CD14-positive monocyte (primary cell): Measurements from ENCODE around the gene SYNE2. TPM values are rescaled to one million over a fixed set of nuclear protein-coding genes. Genes with fewer than 3 reads are reported as not detected.

Experiments
- DNase-seq, 3 donors: peaks; one replicate each; pipeline ENCODE4 v3.0.0-alpha.2; 2011 to 2022
- H2AFZ ChIP-seq: 2 replicates; pipeline ENCODE4 v1.6.0; 2012; ENCODE audit warnings: mild to moderate bottlenecking, low read depth, low read length, inconsistent platforms; ENCODE audit not compliant: insufficient read depth, poor library complexity, severe bottlenecking
- H3K27ac ChIP-seq, 2 donors: 1 replicate in 1 of 2; 2 replicates in 1 of 2; pipeline ENCODE4 v1.5.1; 2012 to 2013; ENCODE audit warnings: low read length in 2 of 2, control low read depth in 1 of 2, inconsistent platforms in 1 of 2, low read depth in 1 of 2, mild to moderate bottlenecking in 1 of 2
- H3K27me3 ChIP-seq, 2 donors: one replicate each; pipeline versions ENCODE4 v1.6.0 to v1.6.1; 2011 to 2013; ENCODE audit warnings: low read length in 2 of 2; ENCODE audit not compliant: control insufficient read depth in 2 of 2, insufficient read depth in 2 of 2
- H3K36me3 ChIP-seq, 2 donors: replicated peaks in 1 of 2; 1 replicate in 1 of 2; 2 replicates in 1 of 2; pipeline versions ENCODE4 v1.5.1 to v1.6.1; 2012 to 2013; ENCODE audit warnings: low read length in 2 of 2, control low read depth in 1 of 2, inconsistent platforms in 1 of 2, mild to moderate bottlenecking in 1 of 2; ENCODE audit not compliant: insufficient read depth in 2 of 2, control insufficient read depth in 1 of 2
- H3K4me1 ChIP-seq, 2 donors: 1 replicate in 1 of 2; 2 replicates in 1 of 2; pipeline versions ENCODE4 v1.5.1 to v1.6.1; 2012 to 2013; ENCODE audit warnings: low read length in 2 of 2, control low read depth in 1 of 2, inconsistent platforms in 1 of 2, mild to moderate bottlenecking in 1 of 2, moderate library complexity in 1 of 2; ENCODE audit not compliant: insufficient read depth in 2 of 2, control insufficient read depth in 1 of 2
- H3K4me2 ChIP-seq: replicated peaks from 2 replicates; pipeline ENCODE3; 2012; ENCODE audit warnings: low read length, moderate library complexity, mild to moderate bottlenecking; ENCODE audit not compliant: poor library complexity, severe bottlenecking; ENCODE audit errors: extremely low read depth
- H3K4me3 ChIP-seq, 3 experiments: fragments of 200-600 bp in 1 of 3; sonication (generic) in 1 of 3; replicated peaks in 1 of 3; 1 replicate in 2 of 3; 2 replicates in 1 of 3; pipeline ENCODE4 v1.5.1; 2011 to 2013; ENCODE audit warnings: low read length in 3 of 3, mild to moderate bottlenecking in 3 of 3, control low read depth in 2 of 3, low read depth in 2 of 3, inconsistent platforms in 1 of 3, moderate library complexity in 1 of 3
- H3K79me2 ChIP-seq: 2 replicates; pipeline ENCODE4 v1.6.0; 2012; ENCODE audit warnings: mild to moderate bottlenecking, control low read depth, inconsistent platforms, low read length, moderate library complexity; ENCODE audit not compliant: insufficient read depth
- H3K9ac ChIP-seq: 2 replicates; pipeline ENCODE4 v1.6.0; 2017; ENCODE audit warnings: low read length, mild to moderate bottlenecking; ENCODE audit not compliant: insufficient read depth, poor library complexity, severe bottlenecking
- H3K9me3 ChIP-seq, 2 donors: replicated peaks in 1 of 2; 1 replicate in 1 of 2; 2 replicates in 1 of 2; pipeline versions ENCODE4 v1.5.1 to v1.6.1; 2012 to 2013; ENCODE audit warnings: low read length in 2 of 2, control low read depth in 1 of 2; ENCODE audit not compliant: control insufficient read depth in 1 of 2, insufficient read depth in 1 of 2
- H4K20me1 ChIP-seq: 2 replicates; pipeline ENCODE4 v1.6.0; 2012; ENCODE audit warnings: mild to moderate bottlenecking, low read length, control low read depth, moderate library complexity; ENCODE audit not compliant: insufficient read depth
- H3K27ac Mint-ChIP-seq, 7 donors: one replicate each; pipeline ENCODE4 v1.8.0; 2020; ENCODE audit warnings: mild to moderate bottlenecking in 7 of 7, mixed read lengths in 7 of 7, moderate library complexity in 6 of 7, inconsistent platforms in 2 of 7
- H3K27me3 Mint-ChIP-seq, 3 donors: one replicate each; pipeline ENCODE4 v1.8.0; 2021 to 2022; ENCODE audit warnings: low read depth in 3 of 3, mild to moderate bottlenecking in 3 of 3, mixed read lengths in 3 of 3, moderate library complexity in 3 of 3, inconsistent platforms in 1 of 3
- H3K36me3 Mint-ChIP-seq, 2 donors: one replicate each; pipeline ENCODE4 v1.8.0; 2020; ENCODE audit warnings: mixed read lengths in 2 of 2, inconsistent platforms in 1 of 2, mild to moderate bottlenecking in 1 of 2
- H3K4me1 Mint-ChIP-seq: one replicate; pipeline ENCODE4 v1.8.0; 2020; ENCODE audit warnings: mild to moderate bottlenecking, mixed read lengths
- H3K4me3 Mint-ChIP-seq, 2 donors: one replicate each; pipeline ENCODE4 v1.8.0; 2020; ENCODE audit warnings: mild to moderate bottlenecking in 2 of 2, mixed read lengths in 2 of 2, moderate library complexity in 1 of 2
- H3K9me3 Mint-ChIP-seq, 7 donors: one replicate each; pipeline ENCODE4 v1.8.0; 2020 to 2022; ENCODE audit warnings: mixed read lengths in 7 of 7, mild to moderate bottlenecking in 6 of 7, moderate library complexity in 6 of 7, inconsistent platforms in 2 of 7
- CTCF ChIP-seq: fragments of 200-600 bp; IDR thresholded peaks from one replicate; pipeline ENCODE4 v1.8.0; 2022; ENCODE audit warnings: antibody characterized with exemption, mild to moderate bottlenecking
- WGBS: methylation state at CpG from one replicate; pipeline ENCODE4 v1.1.5; 2013; ENCODE audit warnings: missing lambda C conversion rate; ENCODE audit not compliant: insufficient coverage; 5-methylcytosine and 5-hydroxymethylcytosine counted together
- intact Hi-C, 2 donors: fragments of 100-400 bp; cut with micrococcal nuclease; formaldehyde crosslinking; loops; one replicate each; pipeline versions ENCODE4 v1.15.0 to v1.15.1; 2023
- polyA plus RNA-seq, 3 donors: library from polyadenylated mRNA; depleted of rRNA in 1 of 3; unstranded in 2 of 3; stranded (reverse) in 1 of 3; fragments of 300-500 nt in 2 of 3; fragments of >200 nt in 1 of 3; fragmentation: Illumina TruSeq in 2 of 3; gene quantifications; 1 replicate in 2 of 3; 2 replicates in 1 of 3; pipeline ENCODE4 v1.2.3, GENCODE V29; 2012 to 2021

The SYNE2 gene
- polyA plus RNA-seq, 3 donors: 0.06 to 0.46 (median 0.44) TPM

GRCh38 chr14:64118892-64119291 lies 266.1 kb downstream of the SYNE2 start:
- Histone ChIP-seq H3K27me3 (no peaks in the 10 kb centered on the region), H3K4me1 (no peaks in the 10 kb centered on the region), H3K27ac (no peak overlapping the region), H3K79me2 (no peaks in the 10 kb centered on the region), H3K9ac (no peak overlapping the region), H3K9me3 (no peaks in the 10 kb centered on the region), H4K20me1 (no peaks in the 10 kb centered on the region), H3K36me3 (no peaks in the 10 kb centered on the region), H3K4me3 (no peak overlapping the region), H2AFZ (no peak overlapping the region), H3K4me2 (no peak overlapping the region)
- intact Hi-C loops: no loop called here
- H3K4me1 Mint-ChIP-seq: no peaks in the 10 kb centered on the region
- no peak for TF ChIP-seq CTCF
- no peaks in the 10 kb centered on the region for H3K9me3 Mint-ChIP-seq
- H3K27me3 Mint-ChIP-seq: peaks cover 1 to 4% (median 2%) of the 10 kb centered on the region in 3 donors
- no peak for DNase-seq
- H3K36me3 Mint-ChIP-seq: no peaks in the 10 kb centered on the region
- H3K27ac Mint-ChIP-seq: no peak overlapping the region
- no CpG with 5 or more reads among the region's 2 CpGs for WGBS
- no peak overlapping the region for H3K4me3 Mint-ChIP-seq

GRCh38 chr14:64119500-64119899 lies 266.7 kb downstream of the SYNE2 start:
- no peak for TF ChIP-seq CTCF
- DNase-seq: no peak
- Histone ChIP-seq H3K27ac (no peak overlapping the region), H3K9me3 (no peaks in the 10 kb centered on the region), H3K4me2 (no peak overlapping the region), H2AFZ (no peak overlapping the region), H3K4me1 (no peaks in the 10 kb centered on the region), H3K9ac (no peak overlapping the region), H3K36me3 (no peaks in the 10 kb centered on the region), H3K4me3 (no peak overlapping the region), H3K27me3 (no peaks in the 10 kb centered on the region), H3K79me2 (no peaks in the 10 kb centered on the region), H4K20me1 (no peaks in the 10 kb centered on the region)
- H3K4me3 Mint-ChIP-seq: no peak overlapping the region
- H3K27me3 Mint-ChIP-seq: peaks cover 1 to 4% (median 2%) of the 10 kb centered on the region in 3 donors
- H3K36me3 Mint-ChIP-seq: no peaks in the 10 kb centered on the region
- H3K27ac Mint-ChIP-seq: no peak overlapping the region
- intact Hi-C loops: no loop called here
- no peaks in the 10 kb centered on the region for H3K9me3 Mint-ChIP-seq
- 100% methylated on average over 1 of the region's 2 CpGs for WGBS
- no peaks in the 10 kb centered on the region for H3K4me1 Mint-ChIP-seq
